ENCODE data around the gene ARFGEF3. TPM values are rescaled to one million over a fixed set of nuclear protein-coding genes. Genes with fewer than 3 reads are reported as not detected.
"Not testable (repeated sequence)": the region's sequence is repeated elsewhere in the genome, so short reads cannot be mapped to it uniquely, and the experiment has no call there.

The ARFGEF3 gene
- total RNA-seq, 2 experiments from 2014 or later = 1.6 to 1.7 TPM

GRCh38 chr6:138336221-138336620, 174.5 kb downstream of the ARFGEF3 start:
- Mint-ChIP-seq H3K27ac (no peak overlapping the region), H3K36me3 (no peaks in the 10 kb centered on the region), H3K27me3 (peaks cover 17% of the 10 kb centered on the region)

GRCh38 chr6:138337076-138337475, 175.3 kb downstream of the ARFGEF3 start:
- no peaks in the 10 kb centered on the region for H3K4me1 Mint-ChIP-seq

More at GRCh38 chr6:138336221-138336620, 174.5 kb downstream of the ARFGEF3 start:
- no peaks in the 10 kb centered on the region for H3K9me3 Mint-ChIP-seq
- H3K4me1 Mint-ChIP-seq = no peaks in the 10 kb centered on the region
- no peak overlapping the region for H3K4me3 Mint-ChIP-seq
- DNase-seq = no peak

GRCh38 chr6:138339024-138339423, 177.3 kb downstream of the ARFGEF3 start:
- no peaks in the 10 kb centered on the region for H3K9me3 Mint-ChIP-seq
- H3K36me3 Mint-ChIP-seq = no peaks in the 10 kb centered on the region
- no peak for DNase-seq
- H3K27ac Mint-ChIP-seq = no peak overlapping the region
- H3K27me3 Mint-ChIP-seq = peaks cover 17% of the 10 kb centered on the region
- H3K4me3 Mint-ChIP-seq = no peak overlapping the region
- no peaks in the 10 kb centered on the region for H3K4me1 Mint-ChIP-seq

More at GRCh38 chr6:138337076-138337475, 175.3 kb downstream of the ARFGEF3 start:
- H3K9me3 Mint-ChIP-seq = no peaks in the 10 kb centered on the region
- DNase-seq = no peak
- no peaks in the 10 kb centered on the region for H3K36me3 Mint-ChIP-seq
- H3K27me3 Mint-ChIP-seq = peaks cover 17% of the 10 kb centered on the region
- no peak overlapping the region for H3K4me3 Mint-ChIP-seq
- no peak overlapping the region for H3K27ac Mint-ChIP-seq

- Mint-ChIP-seq H3K4me1 (no peaks in the 10 kb centered on the region), H3K9me3 (no peaks in the 10 kb centered on the region), H3K36me3 (no peaks in the 10 kb centered on the region), H3K4me3 (no peak overlapping the region), H3K27me3 (peaks cover 9% of the 10 kb centered on the region), H3K27ac (no peak overlapping the region)
- DNase-seq = no peak
These were observed 179.4 kb downstream of the ARFGEF3 start for GRCh38 chr6:138341176-138341575.

GRCh38 chr6:138343112-138343511, 181.4 kb downstream of the ARFGEF3 start:
- Mint-ChIP-seq H3K27ac (no peak overlapping the region), H3K9me3 (no peaks in the 10 kb centered on the region), H3K4me1 (peaks cover 2% of the 10 kb centered on the region), H3K36me3 (no peaks in the 10 kb centered on the region), H3K27me3 (peaks cover 4% of the 10 kb centered on the region), H3K4me3 (no peak overlapping the region)
- no peak for DNase-seq

DNA sequence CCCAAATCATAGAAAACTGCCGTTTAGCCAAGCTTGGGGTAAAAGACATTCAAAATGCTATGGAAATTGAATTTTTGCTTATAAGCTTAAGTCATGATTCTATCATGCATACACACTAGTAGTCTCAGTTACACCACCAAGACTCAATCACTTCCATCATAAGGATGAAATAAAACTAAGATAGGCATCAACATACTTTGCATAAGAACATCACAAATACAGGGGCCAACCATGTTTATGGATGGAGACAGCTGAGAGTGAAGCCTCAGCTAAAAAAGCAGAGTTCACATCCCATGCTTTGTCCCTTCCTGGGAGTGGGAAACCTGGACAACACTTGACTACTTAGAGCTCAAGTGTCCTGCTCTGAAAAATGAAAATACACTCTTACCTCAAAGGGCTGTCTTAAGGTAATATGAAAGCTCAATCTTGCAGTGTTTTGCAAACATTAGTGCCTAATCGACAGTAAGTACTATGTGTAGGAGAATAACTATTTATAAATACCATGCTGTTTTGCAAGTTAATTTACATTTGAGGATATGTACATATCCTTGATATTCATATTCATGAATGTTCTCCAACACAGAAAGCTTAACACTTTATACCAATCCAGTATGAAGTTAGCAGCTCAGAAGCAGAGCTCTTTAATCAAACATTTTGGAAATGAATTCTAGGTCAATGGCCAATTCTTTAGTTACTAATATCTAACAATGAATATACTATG, 184.0 kb downstream of the ARFGEF3 start:
- H3K36me3 Mint-ChIP-seq = no peaks in the 10 kb centered on the region
- peaks cover 8% of the 10 kb centered on the region for H3K27me3 Mint-ChIP-seq
- no peaks in the 10 kb centered on the region for H3K9me3 Mint-ChIP-seq
- H3K27ac Mint-ChIP-seq = no peak overlapping the region
- peaks cover 2% of the 10 kb centered on the region for H3K4me1 Mint-ChIP-seq
- H3K4me3 Mint-ChIP-seq = no peak overlapping the region
- no peak for DNase-seq

DNA sequence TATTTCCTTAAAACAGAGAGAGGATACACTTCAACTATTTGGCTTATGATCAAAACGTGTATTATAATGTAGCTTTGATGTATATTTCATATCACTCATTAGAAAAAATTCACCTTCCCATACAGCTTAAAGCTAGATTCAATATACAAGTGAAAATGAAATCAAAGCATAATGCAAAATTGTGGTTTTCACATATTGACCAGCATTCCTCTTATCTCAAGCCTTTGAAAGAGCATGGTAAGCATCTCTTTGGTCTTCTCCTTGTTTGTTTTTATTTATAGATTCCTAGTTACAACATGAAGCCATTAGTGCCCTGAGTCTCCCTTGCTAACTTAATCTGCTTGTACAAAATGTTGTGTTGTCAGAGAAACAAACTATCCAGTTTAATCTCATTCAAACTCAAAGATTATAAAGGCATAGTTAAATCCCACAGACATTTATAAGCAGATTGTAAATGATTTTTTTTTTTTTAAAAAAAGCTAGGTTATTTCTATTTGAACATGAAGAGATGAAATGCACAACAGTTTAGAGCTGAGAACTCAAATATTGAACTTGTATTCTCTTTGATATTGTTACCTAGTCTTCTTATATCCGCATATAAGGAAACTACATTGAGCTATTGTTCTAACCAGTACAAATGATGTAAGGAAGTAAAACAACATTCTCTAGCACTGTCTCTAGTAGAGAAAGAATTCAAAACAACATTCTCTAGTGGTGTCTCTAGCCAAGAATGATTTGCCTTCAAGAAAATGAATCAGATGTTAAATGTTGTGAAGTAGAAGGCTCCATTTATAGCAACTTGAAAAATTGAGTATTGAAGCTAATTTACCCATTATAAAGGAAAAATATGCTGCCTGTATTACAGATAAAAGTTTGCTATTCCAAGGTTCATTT, 184.8 kb downstream of the ARFGEF3 start:
- H3K4me3 Mint-ChIP-seq = no peak overlapping the region
- H3K9me3 Mint-ChIP-seq = no peaks in the 10 kb centered on the region

GRCh38 chr6:138347864-138348263, 186.1 kb downstream of the ARFGEF3 start:
- H3K27ac Mint-ChIP-seq = no peak overlapping the region
- H3K4me1 Mint-ChIP-seq = peaks cover 2% of the 10 kb centered on the region
- no peak overlapping the region for H3K4me3 Mint-ChIP-seq
- H3K36me3 Mint-ChIP-seq = no peaks in the 10 kb centered on the region
- H3K27me3 Mint-ChIP-seq = peaks cover 8% of the 10 kb centered on the region
- DNase-seq = no peak
- H3K9me3 Mint-ChIP-seq = no peaks in the 10 kb centered on the region

More for the DNA sequence above, 184.8 kb downstream of the ARFGEF3 start:
- Mint-ChIP-seq H3K27me3 (peaks cover 8% of the 10 kb centered on the region), H3K36me3 (no peaks in the 10 kb centered on the region), H3K27ac (no peak overlapping the region), H3K4me1 (peaks cover 2% of the 10 kb centered on the region)
- DNase-seq = no peak

GRCh38 chr6:138349891-138350290, 188.2 kb downstream of the ARFGEF3 start:
- no peak overlapping the region for H3K27ac Mint-ChIP-seq
- DNase-seq = no peak
- H3K4me1 Mint-ChIP-seq = peaks cover 2% of the 10 kb centered on the region
- no peaks in the 10 kb centered on the region for H3K36me3 Mint-ChIP-seq
- peaks cover 8% of the 10 kb centered on the region for H3K27me3 Mint-ChIP-seq
- H3K9me3 Mint-ChIP-seq = no peaks in the 10 kb centered on the region
- no peak overlapping the region for H3K4me3 Mint-ChIP-seq

DNA sequence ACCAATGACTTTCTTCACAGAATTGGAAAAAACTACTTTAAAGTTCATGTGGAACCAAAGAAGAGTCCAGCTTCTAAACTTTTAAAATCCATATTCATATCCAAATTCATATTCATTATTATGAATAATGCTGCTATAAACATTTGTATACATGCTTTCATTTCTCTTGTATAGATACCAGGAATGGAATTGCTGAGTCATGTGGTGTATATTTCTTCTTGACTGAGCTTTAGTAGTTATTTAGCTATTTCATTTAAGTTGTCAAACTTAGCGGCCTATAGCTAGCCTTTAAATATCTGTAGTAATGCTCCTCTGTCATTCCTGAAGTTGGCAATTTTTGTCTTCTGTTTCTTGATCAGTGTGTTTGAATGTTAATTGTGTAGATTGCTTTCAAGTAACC, 196.2 kb downstream of the ARFGEF3 start:
- DNase-seq = no peak
- H3K4me3 Mint-ChIP-seq = no peak overlapping the region
- H3K4me1 Mint-ChIP-seq = no peaks in the 10 kb centered on the region
- H3K27me3 Mint-ChIP-seq = peaks cover 3% of the 10 kb centered on the region
- no peaks in the 10 kb centered on the region for H3K9me3 Mint-ChIP-seq
- H3K27ac Mint-ChIP-seq = no peak overlapping the region
- H3K36me3 Mint-ChIP-seq = no peaks in the 10 kb centered on the region

- H3K4me1 Mint-ChIP-seq, H3K27ac Mint-ChIP-seq, H3K9me3 Mint-ChIP-seq, H3K36me3 Mint-ChIP-seq, DNase-seq, H3K4me3 Mint-ChIP-seq: not testable (repeated sequence)
- H3K27me3 Mint-ChIP-seq = peaks cover 25% of the 10 kb centered on the region
These were observed 206.9 kb downstream of the ARFGEF3 start for GRCh38 chr6:138368684-138369083.

GRCh38 chr6:138370631-138371451, 209.1 kb downstream of the ARFGEF3 start:
- H3K4me3 Mint-ChIP-seq = no peak overlapping the region
- no peak overlapping the region for H3K27ac Mint-ChIP-seq
- peaks cover 17% of the 10 kb centered on the region for H3K27me3 Mint-ChIP-seq
- peaks cover 4% of the 10 kb centered on the region for H3K9me3 Mint-ChIP-seq
- DNase-seq = no peak
- H3K36me3 Mint-ChIP-seq = no peaks in the 10 kb centered on the region
- H3K4me1 Mint-ChIP-seq = no peaks in the 10 kb centered on the region

GRCh38 chr6:138371452-138371711, 209.6 kb downstream of the ARFGEF3 start:
- no peaks in the 10 kb centered on the region for H3K4me1 Mint-ChIP-seq
- no peak overlapping the region for H3K27ac Mint-ChIP-seq
- H3K4me3 Mint-ChIP-seq = no peak overlapping the region
- H3K9me3 Mint-ChIP-seq = peaks cover 4% of the 10 kb centered on the region
- DNase-seq = no peak
- no peaks in the 10 kb centered on the region for H3K36me3 Mint-ChIP-seq
- peaks cover 14% of the 10 kb centered on the region for H3K27me3 Mint-ChIP-seq

GRCh38 chr6:138371720-138372119, 210.0 kb downstream of the ARFGEF3 start:
- Mint-ChIP-seq H3K9me3 (peaks cover 4% of the 10 kb centered on the region), H3K27ac (no peak overlapping the region), H3K4me1 (no peaks in the 10 kb centered on the region), H3K27me3 (peaks cover 13% of the 10 kb centered on the region), H3K4me3 (no peak overlapping the region), H3K36me3 (no peaks in the 10 kb centered on the region)
- DNase-seq = no peak
